Neural cell (in vitro differentiated cells): ENCODE data around the gene PDE9A. TPM values are rescaled to one million over a fixed set of nuclear protein-coding genes. Genes with fewer than 3 reads are reported as not detected.

ENCODE experiments used
- H2AFZ ChIP-seq: fragments of 200-600, 300-800 bp; sonication (generic), shearing (Covaris generic); 2 replicates; pipeline ENCODE4 v1.6.0; 2014; ENCODE audit warnings: low read depth, mild to moderate bottlenecking, antibody characterized with exemption, low read length, moderate library complexity
- H3F3A ChIP-seq: fragments of 200-600 bp; shearing (Covaris generic); 2 replicates; pipeline ENCODE4 v1.6.1; 2016; ENCODE audit warnings: mild to moderate bottlenecking, moderate library complexity, mixed read lengths, antibody characterized with exemption, low read length; ENCODE audit not compliant: insufficient read depth, poor library complexity, severe bottlenecking
- H3K27ac ChIP-seq: fragments of 200-600, 300-800 bp; sonication (generic), shearing (Covaris generic); 2 replicates; pipeline ENCODE4 v1.5.1; 2014; ENCODE audit warnings: mild to moderate bottlenecking, low read length, moderate library complexity
- H3K27me3 ChIP-seq: fragments of 300-800, 200-600 bp; sonication (generic), shearing (Covaris generic); 2 replicates; pipeline ENCODE4 v1.6.0; 2014; ENCODE audit warnings: mild to moderate bottlenecking, low read depth, low read length, moderate library complexity; ENCODE audit not compliant: insufficient read depth
- H3K36me3 ChIP-seq: fragments of 300-800, 200-600 bp; sonication (generic), shearing (Covaris generic); 2 replicates; pipeline ENCODE4 v1.5.1; 2014; ENCODE audit warnings: mild to moderate bottlenecking, antibody characterized with exemption, low read length, moderate library complexity; ENCODE audit not compliant: insufficient read depth
- H3K4me2 ChIP-seq: fragments of 300-800, 200-600 bp; sonication (generic), shearing (Covaris generic); 2 replicates; pipeline ENCODE4 v1.6.0; 2014; ENCODE audit warnings: mild to moderate bottlenecking, low read length
- H3K4me3 ChIP-seq: fragments of 300-800, 200-600 bp; sonication (generic), shearing (Covaris generic); 2 replicates; pipeline ENCODE4 v1.5.1; 2014; ENCODE audit warnings: mild to moderate bottlenecking, low read length, moderate library complexity
- H3K79me2 ChIP-seq: fragments of 200-600 bp; shearing (Covaris generic); replicated peaks from 2 replicates; pipeline ENCODE4 v1.6.0; 2014; ENCODE audit warnings: mild to moderate bottlenecking, low read length, moderate library complexity; ENCODE audit not compliant: insufficient read depth
- H3K9ac ChIP-seq: fragments of 300-800, 200-600 bp; sonication (generic), shearing (Covaris generic); 2 replicates; pipeline ENCODE4 v1.6.1; 2016; ENCODE audit warnings: mild to moderate bottlenecking, low read length, mixed read lengths
- H3K9me2 ChIP-seq: fragments of 200-600 bp; shearing (Covaris generic); 2 replicates; pipeline ENCODE4 v1.6.1; 2016; ENCODE audit warnings: mild to moderate bottlenecking, low read length, mixed read lengths; ENCODE audit not compliant: insufficient read depth
- H3K9me3 ChIP-seq: fragments of 200-600, 300-800 bp; sonication (generic), shearing (Covaris generic); 2 replicates; pipeline ENCODE4 v1.6.1; 2016; ENCODE audit warnings: mild to moderate bottlenecking, mixed run types, low read length, moderate library complexity, mixed read lengths
- H4K20me1 ChIP-seq: fragments of 200-600 bp; shearing (Covaris generic); 2 replicates; pipeline ENCODE4 v1.6.1; 2016; ENCODE audit warnings: mild to moderate bottlenecking, mixed run types; ENCODE audit not compliant: insufficient read depth
- EP300 ChIP-seq: fragments of 450-650 bp; conservative IDR thresholded peaks from 2 replicates; pipeline ENCODE4 v1.6.1; 2014; ENCODE audit warnings: antibody characterized with exemption, mild to moderate bottlenecking, moderate library complexity; ENCODE audit not compliant: poor library complexity, severe bottlenecking
- MXI1 ChIP-seq: fragments of 450-650 bp; conservative IDR thresholded peaks from 2 replicates; pipeline ENCODE4 v1.6.1; 2014; ENCODE audit warnings: antibody characterized with exemption, mild to moderate bottlenecking; ENCODE audit not compliant: poor library complexity, severe bottlenecking
- SMC3 ChIP-seq: fragments of 450-650 bp; conservative IDR thresholded peaks from 2 replicates; pipeline ENCODE4 v1.6.1; 2014; ENCODE audit warnings: antibody characterized with exemption, mild to moderate bottlenecking, moderate library complexity; ENCODE audit not compliant: poor library complexity
- TAF1 ChIP-seq: IDR thresholded peaks from 2 replicates; pipeline ENCODE4 v1.6.1; 2012; ENCODE audit warnings: low read depth
- polyA plus RNA-seq: library from polyadenylated mRNA; depleted of rRNA; stranded (reverse); fragments of >200 nt; gene quantifications from 2 replicates; pipeline ENCODE4 v1.2.3, GENCODE V29; 2014
- TF ChIP-seq, protein P1 (sequence below): fragments of 450-650 bp; IDR thresholded peaks from 2 replicates; pipeline ENCODE4 v1.5.1; 2014; ENCODE audit warnings: antibody characterized with exemption, mild to moderate bottlenecking, moderate library complexity; ENCODE audit not compliant: poor library complexity, severe bottlenecking
- TF ChIP-seq, protein P2 (sequence below): IDR thresholded peaks from 2 replicates; pipeline ENCODE4 v1.6.1; 2012; ENCODE audit warnings: borderline replicate concordance

Gene PDE9A
- polyA plus RNA-seq, 1 donor from 2014 or later, result 32.2 TPM

DNA sequence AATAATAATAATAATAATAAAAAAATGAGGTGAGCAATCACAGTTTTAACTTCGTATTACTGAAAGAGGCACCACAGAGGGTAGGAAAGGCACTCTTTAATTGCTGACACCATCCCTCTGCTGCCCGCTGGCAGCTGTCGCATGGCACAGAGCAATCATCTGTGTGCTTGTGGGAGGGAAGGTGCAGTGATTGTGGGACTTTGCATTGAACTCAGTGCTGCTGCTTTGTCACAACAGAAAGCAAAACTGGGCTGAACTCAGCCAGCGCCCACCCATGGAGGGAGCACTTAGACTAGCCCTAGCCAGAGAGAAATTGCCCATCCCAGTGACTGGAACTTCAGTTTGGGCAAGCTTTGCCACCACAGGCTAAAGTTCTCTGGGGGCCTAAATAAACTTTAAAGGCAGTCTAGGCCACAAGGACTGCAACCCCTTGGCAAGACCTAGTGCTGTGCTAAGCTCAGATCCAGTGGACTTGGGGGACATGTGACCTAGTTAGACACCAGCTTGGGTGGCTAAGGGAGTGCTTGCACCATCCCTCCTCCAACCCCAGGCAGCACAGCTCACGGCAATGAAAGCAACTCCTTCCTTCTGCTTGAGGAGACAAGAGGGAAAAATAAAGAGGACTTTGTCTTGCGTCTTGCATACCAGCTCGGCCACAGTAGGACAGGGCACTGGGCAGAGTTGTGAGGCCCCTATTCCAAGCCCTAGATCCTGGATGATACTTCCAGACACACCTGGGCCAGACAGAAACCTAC, 166.6 kb downstream of the PDE9A start:
- no peak overlapping the region for H2AFZ ChIP-seq
- H4K20me1 ChIP-seq, result no peaks in the 10 kb centered on the region
- TF ChIP-seq MXI1 (no peak), EP300 (no peak), SMC3 (no peak), TAF1 (no peak)
- TF ChIP-seq, protein P1, sequence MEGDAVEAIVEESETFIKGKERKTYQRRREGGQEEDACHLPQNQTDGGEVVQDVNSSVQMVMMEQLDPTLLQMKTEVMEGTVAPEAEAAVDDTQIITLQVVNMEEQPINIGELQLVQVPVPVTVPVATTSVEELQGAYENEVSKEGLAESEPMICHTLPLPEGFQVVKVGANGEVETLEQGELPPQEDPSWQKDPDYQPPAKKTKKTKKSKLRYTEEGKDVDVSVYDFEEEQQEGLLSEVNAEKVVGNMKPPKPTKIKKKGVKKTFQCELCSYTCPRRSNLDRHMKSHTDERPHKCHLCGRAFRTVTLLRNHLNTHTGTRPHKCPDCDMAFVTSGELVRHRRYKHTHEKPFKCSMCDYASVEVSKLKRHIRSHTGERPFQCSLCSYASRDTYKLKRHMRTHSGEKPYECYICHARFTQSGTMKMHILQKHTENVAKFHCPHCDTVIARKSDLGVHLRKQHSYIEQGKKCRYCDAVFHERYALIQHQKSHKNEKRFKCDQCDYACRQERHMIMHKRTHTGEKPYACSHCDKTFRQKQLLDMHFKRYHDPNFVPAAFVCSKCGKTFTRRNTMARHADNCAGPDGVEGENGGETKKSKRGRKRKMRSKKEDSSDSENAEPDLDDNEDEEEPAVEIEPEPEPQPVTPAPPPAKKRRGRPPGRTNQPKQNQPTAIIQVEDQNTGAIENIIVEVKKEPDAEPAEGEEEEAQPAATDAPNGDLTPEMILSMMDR, result no peak
- H3K36me3 ChIP-seq, result no peaks in the 10 kb centered on the region
- H3K27ac ChIP-seq, result no peak overlapping the region
- H3K79me2 ChIP-seq, result no peaks in the 10 kb centered on the region
- no peak overlapping the region for H3K4me3 ChIP-seq
- H3K9me2 ChIP-seq, result no peaks in the 10 kb centered on the region
- H3F3A ChIP-seq, result no peaks in the 10 kb centered on the region
- H3K27me3 ChIP-seq, result no peaks in the 10 kb centered on the region
- H3K4me2 ChIP-seq, result no peak overlapping the region
- H3K9ac ChIP-seq, result no peak overlapping the region
- H3K9me3 ChIP-seq, result no peaks in the 10 kb centered on the region

DNA sequence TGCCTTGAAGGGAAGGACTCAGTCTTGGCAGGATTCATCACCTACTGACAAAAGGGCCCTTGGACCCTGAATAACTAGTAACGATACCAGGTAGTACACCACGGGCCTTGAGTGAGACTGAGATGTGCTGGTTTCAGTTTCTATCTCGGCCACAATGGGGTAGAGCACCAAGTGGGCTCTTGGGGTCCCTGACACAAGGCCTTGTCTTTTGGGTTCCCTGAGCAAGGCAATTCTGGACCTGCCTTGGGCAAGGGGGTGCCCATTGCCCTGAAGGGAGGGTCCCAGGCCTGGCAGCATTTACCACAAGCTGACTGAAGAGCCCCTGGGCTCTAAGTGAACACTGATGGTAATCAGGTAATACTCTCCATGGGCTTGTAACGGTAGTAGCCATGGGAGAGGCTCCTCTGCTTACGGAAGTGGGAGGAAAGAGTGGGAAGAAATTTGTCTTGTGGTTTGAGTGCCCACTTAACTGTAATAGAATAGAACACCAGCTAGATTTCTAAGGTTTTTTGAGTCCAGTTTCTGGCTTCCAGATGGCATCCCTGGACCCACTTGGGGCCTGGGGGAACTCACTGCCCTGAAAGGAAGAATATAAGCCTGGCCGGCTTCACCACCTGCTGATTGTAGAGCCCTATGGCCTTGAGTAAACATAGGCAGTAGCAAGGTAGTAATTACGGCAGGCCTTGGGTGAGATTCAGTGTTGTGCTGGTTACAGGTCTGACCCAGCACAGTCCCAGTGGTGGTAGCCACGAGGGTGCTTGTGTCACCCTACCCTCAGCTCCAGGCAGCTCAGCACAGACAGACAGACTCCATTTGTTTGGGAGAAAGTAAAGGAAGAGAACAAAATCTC, 167.4 kb downstream of the PDE9A start:
- Histone ChIP-seq H3F3A (no peaks in the 10 kb centered on the region), H3K4me2 (no peak overlapping the region), H3K9me2 (no peaks in the 10 kb centered on the region), H2AFZ (no peak overlapping the region), H3K27me3 (no peaks in the 10 kb centered on the region), H3K27ac (no peak overlapping the region), H3K9ac (no peak overlapping the region), H3K36me3 (no peaks in the 10 kb centered on the region), H3K4me3 (no peak overlapping the region), H3K9me3 (no peaks in the 10 kb centered on the region), H4K20me1 (no peaks in the 10 kb centered on the region), H3K79me2 (no peaks in the 10 kb centered on the region)
- TF ChIP-seq, protein P2, sequence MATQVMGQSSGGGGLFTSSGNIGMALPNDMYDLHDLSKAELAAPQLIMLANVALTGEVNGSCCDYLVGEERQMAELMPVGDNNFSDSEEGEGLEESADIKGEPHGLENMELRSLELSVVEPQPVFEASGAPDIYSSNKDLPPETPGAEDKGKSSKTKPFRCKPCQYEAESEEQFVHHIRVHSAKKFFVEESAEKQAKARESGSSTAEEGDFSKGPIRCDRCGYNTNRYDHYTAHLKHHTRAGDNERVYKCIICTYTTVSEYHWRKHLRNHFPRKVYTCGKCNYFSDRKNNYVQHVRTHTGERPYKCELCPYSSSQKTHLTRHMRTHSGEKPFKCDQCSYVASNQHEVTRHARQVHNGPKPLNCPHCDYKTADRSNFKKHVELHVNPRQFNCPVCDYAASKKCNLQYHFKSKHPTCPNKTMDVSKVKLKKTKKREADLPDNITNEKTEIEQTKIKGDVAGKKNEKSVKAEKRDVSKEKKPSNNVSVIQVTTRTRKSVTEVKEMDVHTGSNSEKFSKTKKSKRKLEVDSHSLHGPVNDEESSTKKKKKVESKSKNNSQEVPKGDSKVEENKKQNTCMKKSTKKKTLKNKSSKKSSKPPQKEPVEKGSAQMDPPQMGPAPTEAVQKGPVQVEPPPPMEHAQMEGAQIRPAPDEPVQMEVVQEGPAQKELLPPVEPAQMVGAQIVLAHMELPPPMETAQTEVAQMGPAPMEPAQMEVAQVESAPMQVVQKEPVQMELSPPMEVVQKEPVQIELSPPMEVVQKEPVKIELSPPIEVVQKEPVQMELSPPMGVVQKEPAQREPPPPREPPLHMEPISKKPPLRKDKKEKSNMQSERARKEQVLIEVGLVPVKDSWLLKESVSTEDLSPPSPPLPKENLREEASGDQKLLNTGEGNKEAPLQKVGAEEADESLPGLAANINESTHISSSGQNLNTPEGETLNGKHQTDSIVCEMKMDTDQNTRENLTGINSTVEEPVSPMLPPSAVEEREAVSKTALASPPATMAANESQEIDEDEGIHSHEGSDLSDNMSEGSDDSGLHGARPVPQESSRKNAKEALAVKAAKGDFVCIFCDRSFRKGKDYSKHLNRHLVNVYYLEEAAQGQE, result no peak
- TF ChIP-seq EP300, result no peak

Other genes starting within 250 kb of the PDE9A start
- not detected in 2 replicates for gene UBASH3A, start 249.7 kb upstream of the PDE9A start, polyA plus RNA-seq
- gene RSPH1, start 157.4 kb upstream of the PDE9A start, polyA plus RNA-seq, result 0.58 and 1.3 TPM in 2 replicates
- 60.7 and 64.4 TPM in 2 replicates for gene SLC37A1, start 139.8 kb upstream of the PDE9A start, polyA plus RNA-seq
- gene WDR4, start 225.9 kb downstream of the PDE9A start, polyA plus RNA-seq, result 5.5 and 9.2 TPM in 2 replicates
- gene NDUFV3, start 239.7 kb downstream of the PDE9A start, polyA plus RNA-seq, result 19.4 and 22.7 TPM in 2 replicates